ENCODE measurements around the gene SURF1.

Gene SURF1

DNA sequence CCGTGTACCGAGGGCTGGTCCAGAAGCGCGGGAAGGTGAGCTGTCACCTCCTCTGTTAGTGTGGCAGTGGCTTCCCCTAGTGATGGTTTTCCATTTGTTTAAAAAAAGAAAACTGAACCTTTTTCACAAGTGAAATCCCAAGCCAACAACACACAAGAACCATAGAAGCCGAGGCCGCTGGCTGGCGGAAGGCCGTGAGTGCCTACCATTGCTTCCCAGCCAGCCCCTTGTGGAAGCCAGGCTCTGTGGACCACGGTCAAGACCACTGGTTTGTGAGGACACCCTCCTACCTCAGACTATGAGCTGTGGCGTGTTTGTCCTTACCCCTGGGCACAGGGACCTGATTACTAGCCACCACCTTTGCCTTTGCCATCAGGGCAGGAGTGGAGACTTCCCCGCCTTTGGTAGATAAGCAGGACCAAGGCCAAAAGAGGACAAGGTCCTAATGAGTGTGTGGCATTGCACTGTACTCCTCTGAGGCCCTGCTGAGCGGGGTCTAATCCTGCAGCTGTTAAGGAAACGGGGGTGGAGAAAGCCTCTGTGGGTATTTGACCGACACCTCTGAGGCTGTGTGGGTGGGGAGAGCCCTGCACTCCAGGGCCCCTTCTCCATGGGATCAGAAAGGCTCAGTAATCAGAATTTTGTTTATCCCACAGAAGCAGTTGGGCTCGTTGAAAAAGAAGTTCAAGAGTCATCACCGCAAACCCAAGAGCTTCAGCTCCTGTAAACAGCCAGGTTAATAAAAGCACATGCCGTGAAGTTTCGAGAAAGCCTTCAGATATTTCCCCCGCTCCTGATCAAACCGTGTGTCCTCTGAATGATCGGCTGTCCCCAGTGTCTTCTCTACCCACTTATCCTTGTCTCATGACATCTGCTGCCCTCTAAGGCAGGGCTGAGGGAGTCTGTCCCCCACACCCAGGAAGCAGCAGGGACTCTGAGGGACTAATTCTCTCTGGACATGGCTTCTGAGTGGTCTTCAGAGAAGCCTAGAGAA, 4.4 kb upstream of the SURF1 start:
- DNase-seq: no peak

DNA sequence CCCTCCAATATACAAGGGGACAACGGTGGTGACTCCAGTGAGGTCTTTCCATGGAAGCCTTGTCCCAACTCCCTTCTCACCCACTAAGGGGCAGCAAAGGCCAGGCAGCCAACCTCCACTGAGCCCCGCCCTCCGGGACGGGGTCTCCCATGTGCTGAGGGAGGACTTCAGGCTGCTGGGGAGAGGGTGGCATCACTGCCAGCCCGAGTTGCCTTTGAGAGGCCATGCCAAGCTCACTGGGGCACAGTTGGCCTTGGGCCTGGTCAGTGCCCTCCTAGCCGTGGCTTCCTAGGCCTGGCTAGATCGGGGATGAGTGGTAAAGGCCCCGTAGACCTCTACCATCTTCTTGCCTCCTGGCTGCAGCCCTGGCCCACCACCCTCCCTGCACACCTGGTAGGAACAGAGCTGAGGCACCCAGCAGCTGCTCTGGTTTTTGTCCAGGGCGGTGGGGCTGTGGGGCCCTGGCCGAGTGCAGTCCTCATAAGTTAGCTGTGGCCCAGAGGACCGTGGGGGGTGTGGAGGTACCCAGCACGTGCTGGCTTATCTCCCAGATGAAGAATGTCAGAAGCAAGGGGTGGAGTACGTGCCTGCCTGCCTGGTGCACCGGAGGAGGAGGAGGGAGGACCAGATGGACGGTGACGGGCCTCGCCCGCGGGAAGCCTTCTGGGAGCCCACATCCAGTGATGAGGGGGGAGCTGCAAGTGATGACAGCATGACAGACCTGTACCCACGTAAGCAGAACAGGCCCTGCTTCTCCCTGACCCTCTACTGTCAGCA, 3.3 kb upstream of the SURF1 start:
- no peak for DNase-seq

DNA sequence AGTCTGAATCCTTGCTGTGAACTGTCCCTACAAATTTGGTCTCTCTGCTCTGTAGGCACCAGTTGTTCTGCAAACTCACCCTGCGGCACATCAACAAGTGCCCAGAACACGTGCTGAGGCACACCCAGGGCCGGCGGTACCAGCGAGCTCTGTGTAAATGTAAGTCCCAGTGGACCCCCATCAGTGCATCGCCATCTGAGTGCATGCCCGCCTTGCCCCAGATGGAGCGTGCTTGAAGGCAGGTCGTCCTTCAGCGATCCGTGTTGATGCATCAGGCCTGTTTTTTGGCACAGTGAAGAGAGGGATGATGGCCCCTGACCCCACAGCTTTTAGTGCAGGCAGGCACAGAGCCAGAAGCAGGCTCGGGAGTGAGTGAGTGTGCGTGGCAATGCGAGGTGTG, 1.4 kb upstream of the SURF1 start:
- no peak for DNase-seq

DNA sequence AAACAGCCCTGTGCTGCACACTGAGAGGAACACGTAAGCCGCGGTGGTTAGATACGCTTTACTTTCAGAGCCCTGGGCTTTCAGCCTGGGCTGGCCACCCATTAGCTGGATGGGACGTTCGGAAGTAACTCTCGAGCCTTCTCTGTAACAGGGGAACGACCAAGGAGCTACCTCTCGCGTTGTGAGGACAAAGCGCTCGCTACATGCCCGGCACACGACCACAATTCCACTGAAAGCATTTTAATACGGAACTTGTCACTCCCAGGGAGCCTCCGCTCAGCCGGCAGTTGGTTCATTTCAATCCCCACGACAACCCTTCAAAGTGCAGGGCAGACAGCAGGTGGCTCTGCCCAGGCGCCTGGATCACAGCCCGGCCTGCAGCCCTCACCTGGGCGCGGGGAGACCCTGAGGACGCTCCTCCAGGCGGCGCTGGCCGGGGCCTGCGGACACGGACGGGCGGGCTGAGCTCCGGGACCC, 368 bp downstream of the SURF1 start:
- DNase-seq: no peak

DNA sequence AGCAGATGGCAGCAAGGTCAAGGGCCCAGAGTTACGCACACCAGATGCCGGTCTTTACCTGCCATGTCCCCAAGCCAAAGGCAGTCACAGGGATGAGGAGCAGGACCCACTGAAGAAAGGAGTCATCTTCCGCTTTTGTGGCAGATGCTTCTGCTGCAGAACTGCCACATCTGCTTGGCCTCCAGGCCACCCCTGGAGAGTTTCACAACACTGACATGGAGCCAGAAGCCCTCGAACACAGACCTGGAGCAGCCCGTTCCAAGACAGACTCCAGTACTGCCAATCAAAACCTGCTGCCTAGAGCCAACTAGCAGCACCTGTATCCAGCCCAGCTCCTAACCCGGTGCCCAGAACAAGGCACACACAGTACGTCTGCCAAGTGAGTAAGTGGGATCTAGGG, 1.5 kb downstream of the SURF1 start:
- no peak for DNase-seq

DNA sequence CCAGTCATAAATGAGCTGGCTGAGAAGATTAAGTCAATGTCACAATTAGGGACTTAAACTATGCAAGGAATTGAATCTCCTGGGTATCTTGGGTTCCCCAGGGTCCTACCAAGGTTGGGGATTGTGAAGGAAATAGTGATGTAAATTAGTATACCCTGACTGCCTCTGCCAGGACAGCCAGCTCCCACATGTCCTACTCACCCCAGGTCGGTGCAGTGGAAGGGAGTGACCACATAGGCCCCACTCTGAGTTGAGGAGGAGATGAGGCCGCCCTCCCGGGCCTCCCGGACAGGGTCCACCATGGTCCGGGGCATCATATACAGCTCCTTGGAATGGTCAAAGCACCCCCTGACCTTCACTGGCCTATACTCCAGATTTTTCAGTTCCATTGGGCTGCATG, 2.7 kb downstream of the SURF1 start:
- DNase-seq: no peak

DNA sequence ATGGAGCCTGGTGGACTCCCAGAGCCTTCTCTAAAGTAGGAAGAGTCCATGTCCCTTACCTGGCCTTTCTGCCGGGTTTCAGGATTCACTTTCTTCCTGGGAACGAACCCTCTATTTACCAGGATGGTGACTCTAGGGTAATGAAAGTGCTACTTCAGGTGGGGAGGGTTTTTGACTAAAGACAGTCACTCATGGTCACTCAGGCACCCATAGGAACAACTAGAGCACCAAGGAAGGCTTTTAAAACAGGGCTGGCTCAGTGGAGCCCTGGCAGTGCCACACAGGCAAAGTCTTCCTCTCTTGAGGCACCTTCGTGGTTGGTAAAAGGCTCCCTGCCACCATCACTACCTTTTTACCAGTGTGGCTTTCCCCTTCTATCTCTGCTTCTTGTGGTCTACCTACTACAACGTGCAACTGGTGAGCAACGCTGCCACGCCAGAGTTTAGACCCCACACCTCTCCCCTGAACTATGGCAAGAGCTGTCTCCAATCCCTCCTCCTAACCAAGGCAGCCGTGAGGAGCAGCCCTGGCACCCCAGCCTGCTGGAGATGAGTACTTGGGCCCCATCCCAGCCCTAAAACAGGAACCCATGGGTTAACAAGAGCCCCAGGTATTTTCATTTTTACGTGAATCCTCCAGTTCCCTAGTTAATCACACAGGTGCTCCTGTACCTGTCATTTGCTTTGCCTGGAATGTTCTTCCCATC, 3.5 kb downstream of the SURF1 start:
- no peak for DNase-seq

DNA sequence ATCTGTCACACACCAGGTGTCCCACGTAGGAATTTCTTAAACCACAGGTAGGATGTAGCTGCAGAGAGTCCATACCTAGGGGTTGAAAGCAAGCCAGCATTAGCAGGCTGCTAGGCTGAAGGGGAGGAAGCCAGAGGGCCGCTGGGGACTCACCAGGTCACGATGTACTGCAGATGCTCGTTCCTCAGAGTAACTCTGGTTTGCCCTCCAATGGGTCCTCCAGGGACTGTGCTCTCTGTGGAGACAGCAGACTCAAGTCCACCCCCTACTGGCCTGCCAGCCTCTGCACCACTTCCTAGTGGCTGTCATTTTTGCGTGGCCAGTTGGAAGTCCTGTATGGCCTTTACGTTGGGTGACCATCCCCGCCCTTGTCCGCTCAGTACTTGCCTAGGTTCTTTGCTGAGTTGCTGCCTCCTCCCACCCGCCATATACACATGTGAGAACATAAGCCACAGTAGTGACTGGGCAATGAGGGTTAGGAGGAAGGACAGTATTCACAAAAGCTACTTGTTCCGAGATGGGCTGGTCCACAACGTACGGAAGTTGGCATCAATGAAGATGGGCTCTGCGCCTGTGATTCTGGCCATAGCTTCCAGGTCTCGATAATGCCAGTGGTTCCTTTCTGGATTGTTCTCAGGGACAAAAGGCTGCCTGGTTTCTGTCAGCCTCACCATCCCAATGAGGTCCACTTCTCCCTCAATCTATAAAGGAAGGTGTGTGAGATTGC, 4.2 kb downstream of the SURF1 start:
- no peak for DNase-seq

DNA sequence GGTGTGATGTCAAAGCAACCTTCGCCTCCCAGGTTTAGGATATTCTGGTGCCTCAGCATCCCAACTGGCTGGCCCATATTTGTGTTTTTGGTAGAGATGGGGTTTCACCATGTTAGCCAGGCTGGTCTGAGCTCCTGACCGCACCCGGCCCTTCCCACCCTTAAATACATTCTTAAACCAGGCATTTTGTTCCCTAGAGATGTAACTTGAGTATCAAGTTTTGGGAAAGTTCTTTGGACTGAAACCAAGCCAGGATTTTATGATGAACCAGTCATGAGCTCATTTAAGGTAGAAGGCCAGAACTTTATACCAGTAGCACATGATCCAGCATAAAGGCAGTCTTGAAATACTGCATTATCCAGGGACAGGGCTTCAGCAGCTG, 4.8 kb downstream of the SURF1 start:
- no peak for DNase-seq

DNA sequence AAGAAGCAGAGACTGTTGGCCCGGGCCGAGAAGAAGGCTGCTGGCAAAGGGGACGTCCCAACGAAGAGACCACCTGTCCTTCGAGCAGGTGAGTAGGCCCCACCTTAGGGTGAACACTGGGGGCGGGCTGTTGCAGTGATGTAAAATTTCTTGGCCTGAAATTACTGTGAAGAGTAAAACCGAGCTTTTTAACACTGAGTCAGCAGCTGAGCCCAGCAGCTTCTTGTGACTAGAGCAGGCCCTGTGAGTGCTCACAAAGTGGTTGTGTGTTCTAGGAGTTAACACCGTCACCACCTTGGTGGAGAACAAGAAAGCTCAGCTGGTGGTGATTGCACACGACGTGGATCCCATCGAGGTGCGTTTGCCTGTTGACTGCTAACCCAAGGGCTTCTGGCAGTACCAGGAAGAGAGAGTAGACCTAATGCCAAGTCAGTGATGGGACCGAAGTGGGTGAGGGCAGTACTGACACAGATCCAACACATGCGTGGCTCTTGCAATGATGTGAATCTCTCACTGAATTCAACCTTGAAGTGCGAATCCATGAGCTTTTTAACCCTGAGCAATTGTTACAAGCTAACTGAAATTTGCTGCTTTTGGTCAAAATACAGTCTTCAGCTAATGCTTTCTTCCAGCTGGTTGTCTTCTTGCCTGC, 6.2 kb downstream of the SURF1 start:
- DNase-seq: no peak

DNA sequence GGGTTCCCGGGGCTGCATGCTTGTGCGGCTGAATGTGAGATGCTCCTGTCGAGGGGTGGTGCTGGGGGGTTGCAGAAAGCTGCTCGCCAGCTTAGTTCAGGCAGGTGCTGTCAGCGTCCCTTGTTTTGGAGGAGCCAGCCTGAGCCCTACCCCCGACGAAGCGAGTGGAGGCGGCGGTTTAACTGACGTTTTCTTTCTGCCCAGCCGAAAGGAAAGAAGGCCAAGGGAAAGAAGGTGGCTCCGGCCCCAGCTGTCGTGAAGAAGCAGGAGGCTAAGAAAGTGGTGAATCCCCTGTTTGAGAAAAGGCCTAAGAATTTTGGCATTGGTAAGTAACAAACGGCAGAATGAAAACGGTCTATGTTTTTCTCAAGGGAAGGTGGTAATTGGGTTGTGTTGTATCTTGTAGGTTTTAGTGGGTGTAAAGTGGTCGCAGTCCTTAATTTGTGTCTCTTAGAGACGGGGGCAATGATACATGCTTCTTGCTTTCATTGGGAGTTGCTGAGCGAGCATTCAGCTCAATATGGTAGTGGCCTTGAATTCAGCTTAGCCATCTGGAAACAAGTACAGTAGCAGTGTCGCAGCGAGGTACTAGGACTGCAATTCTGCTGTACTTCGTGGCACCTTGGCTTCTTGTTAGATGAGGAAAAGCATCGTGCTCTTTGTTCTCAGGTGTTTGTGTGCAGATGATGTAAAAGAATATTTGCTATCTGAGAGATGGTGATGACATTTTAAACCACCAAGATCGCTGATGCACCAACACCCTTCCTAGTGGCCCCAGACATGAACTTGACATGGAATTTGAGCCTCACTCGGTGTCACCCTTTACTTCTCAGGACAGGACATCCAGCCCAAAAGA, 7.3 kb downstream of the SURF1 start:
- no peak for DNase-seq

DNA sequence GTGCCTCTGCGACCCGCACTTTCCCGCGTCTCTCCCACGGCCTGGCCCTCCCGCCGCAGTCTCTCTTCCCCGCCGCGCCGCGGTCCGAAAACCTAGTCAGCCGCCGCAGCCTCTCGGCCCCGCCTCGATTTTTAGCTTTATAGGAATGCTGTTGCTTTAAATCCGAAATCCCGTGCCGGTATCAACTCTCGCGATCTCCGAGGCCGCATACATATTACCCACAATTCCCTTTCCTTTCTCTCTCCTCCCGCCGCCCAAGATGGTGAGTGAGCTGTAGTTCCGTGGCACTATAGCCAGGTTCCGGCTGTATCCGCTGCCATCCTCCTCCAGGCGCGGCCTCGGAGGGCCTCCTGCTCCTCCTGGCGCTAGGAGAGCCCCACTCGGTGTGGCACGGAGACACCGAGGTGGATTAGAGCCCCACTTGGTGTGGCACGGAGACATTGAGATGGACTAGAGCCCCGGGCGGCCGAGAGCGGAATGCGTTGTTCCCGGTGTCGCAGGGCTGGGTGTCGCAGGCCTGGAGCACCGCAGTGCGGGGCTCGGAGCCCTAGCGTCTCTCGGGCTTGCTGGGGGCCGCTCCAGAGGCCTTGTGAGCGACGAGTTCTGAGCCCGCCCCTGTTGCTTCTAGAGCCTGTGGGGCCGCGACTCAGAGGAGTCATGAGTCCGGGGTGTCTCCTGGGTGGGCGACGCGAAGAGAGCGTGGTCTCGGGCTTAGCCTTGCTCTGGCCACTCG, 8.1 kb downstream of the SURF1 start, which contains the start of the genes MED22 and RPL7A:
Gene MED22, minus strand, starts transcription at position 147 of the 733 bp plus-strand sequence. CDS start 1,469 bp downstream, outside the sequence.
Gene RPL7A, plus strand, starts transcription at position 234 of the 733 bp plus-strand sequence. Its CDS starts 26 bp downstream, at position 260.
- DNase-seq: peak; percentile 96

DNA sequence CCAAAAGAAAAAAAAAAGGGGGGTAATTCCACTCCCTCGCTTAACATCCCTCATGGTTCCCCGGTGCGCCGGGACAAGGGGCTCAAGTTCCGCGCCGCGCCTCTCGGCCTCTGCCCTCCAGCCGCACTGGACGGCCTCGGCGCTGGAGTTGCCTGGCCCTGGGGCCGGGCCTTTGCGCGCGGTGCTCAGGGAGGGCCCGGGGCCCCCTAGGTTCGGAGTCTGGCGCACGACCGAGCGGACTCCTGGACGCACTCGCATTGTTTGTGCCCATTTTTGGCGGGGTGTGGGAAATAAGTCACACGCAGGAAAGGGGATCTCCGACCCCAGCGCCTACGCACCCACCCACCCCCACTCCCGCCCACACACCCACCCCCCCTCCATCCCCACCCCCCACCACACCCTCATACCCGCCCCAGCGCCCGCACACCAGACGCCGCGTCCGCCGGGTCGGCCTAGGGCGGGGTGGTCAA, 8.7 kb downstream of the SURF1 start:
- no peak for DNase-seq

DNA sequence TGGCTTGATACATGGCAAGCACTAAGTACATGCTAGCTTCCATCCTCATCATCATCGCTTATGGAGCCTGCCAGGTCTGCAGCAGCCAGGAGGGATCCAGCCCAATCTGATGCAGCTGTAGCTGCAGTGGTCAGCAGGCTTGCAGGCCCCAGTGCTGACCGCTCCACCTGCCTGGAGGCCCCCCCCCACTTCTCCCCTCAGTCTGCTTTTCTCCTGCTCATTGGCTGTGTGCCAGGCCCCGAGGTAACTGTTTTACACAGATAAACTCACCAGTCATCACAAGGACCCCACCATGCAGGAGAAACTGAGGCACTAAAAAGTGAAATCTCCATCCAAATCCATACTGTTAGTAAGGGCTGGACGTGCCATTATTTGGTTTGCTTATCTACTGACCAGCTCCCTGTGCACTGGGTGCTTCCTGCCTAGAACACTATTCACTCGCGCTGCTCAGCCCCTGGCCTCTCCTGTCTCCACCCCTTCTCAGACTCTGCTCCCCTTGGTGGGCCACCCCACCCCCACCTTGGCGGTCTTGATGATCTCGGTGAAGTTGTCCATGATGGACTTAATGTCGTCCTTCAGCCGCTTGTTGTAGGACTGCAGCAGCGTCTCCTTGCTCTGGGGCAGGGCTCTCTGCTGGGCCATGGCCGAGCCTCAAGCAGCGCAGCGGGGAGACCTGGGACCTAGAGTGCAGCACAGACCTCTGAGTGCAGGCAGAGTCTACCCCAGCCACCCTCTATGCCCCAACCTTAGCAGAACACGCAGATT, 10.1 kb downstream of the SURF1 start:
- DNase-seq: no peak

DNA sequence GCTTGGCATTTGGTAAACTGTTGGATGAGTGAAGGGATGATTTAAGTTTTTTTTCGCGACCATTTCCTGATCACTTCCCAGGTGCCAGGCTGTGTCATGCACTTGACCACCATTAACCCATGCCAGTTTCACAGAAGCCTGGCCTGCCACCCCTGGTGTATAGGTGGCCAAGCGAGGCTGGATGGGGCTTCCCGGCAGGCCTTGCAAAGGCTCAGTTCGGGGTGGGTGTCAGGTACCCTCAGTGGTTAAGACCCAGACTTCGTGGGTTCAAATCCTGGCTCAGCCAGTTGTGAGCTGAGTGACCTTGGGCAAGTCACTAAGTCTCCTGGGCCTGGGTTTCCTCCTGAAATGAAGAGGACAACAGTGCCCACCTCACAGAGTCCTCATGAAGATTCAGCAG, 10.7 kb downstream of the SURF1 start:
- no peak for DNase-seq

DNA sequence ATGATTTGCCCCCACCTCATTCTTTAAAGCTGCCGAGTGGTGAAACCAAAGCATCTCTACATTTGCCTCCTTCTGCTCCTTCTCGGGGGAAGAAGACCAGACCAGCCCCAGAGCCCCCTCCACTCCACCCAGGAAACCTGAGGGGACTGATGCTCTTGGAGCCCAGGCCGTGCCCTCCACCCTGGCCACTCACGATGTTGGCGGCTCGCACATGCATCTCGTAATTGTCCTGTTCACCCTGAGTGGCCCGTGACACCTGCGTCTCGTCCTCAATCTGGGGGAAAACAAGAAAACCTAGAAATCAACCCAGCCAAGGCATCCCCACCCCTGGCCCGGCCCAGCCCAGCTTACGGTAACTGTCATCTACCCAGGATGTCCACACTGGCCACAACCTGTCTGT, 11.3 kb downstream of the SURF1 start:
- no peak for DNase-seq

DNA sequence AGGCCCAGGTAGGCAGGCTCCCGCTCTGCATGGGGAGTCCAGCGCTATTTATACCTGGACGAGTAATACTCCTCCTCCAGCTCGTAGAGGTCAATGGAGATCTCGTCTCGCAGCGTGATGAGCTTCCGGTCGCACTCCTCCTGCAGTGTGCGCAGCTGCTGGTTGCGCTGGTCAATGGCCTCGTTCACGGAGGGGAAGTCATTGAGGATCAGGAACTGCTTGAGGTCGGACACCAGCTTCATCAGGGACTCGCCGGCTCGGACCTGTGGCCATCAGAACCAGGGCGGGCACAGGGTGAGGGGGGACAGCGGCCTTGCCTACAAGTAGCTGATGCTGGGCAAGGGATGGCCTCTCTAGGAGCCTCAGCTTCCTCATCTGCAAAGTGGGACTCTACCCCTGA, 12.2 kb downstream of the SURF1 start:
- DNase-seq: no peak

DNA sequence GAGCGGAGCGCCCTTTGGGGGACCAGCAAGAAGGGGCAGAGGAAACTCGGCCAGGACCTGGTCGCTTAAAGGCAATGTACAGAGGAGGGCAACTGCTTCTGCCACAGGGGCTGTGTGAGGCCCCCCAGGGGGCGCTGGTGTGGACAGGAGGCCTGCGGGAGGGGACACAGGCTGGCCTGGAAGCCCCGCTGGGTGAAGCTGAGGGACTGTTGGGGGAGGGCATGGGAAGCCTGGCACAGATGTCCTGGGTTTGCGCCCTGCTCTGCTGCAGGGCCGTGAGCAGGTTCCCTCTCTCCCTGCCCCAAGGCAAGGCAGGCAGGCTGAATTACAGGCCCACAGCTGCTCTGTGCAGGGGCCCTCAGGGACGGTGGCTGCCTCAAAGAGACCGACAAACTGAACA, 13.7 kb downstream of the SURF1 start:
- no peak for DNase-seq

DNA sequence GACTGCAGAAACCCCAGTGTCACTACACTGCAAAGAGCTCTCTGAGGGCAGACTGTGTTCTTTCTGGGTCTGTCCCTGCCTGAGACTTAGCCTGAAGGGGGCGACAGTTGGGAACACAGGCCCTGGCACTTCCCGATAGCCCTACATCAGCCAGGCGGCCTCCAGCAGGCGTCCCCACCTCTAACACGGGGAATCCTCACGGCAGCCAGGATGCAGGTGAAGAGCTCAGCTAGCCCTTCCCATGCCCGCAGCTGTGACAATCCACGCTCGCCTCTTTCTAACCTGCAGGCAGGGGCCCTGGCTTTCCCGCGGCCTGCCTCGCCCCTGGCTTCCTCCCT, 14.2 kb downstream of the SURF1 start:
- no peak for DNase-seq
